T-helper 17 cell (primary cell): ENCODE measurements around the gene ZDHHC9. TPM values are rescaled to one million over a fixed set of nuclear protein-coding genes. Genes with fewer than 3 reads are reported as not detected.

Experiments
- ATAC-seq: fragments of 150-1000 bp; cut with Tn5 transposase; 2 replicates; pipeline ENCODE4 v1.10.0; 2021; ENCODE audit warnings: mild to moderate bottlenecking, moderate library complexity
- DNase-seq, 3 donors: peaks; one replicate each; pipeline versions ENCODE4 v3.0.0 to v3.0.0-alpha.2; 2020 to 2021
- H3K9me3 ChIP-seq: one replicate; pipeline ENCODE4 v1.7.0; 2013; ENCODE audit warnings: low read length, mild to moderate bottlenecking; ENCODE audit not compliant: control insufficient read depth, poor library complexity, severe bottlenecking
- H3K27ac Mint-ChIP-seq: one replicate; pipeline ENCODE4 v1.8.0; 2022; ENCODE audit warnings: mild to moderate bottlenecking, moderate library complexity, mixed read lengths
- H3K27me3 Mint-ChIP-seq: one replicate; pipeline ENCODE4 v1.8.0; 2022; ENCODE audit warnings: mixed read lengths
- H3K36me3 Mint-ChIP-seq: one replicate; pipeline ENCODE4 v1.8.0; 2022; ENCODE audit warnings: low read depth, mixed read lengths
- H3K4me1 Mint-ChIP-seq: one replicate; pipeline ENCODE4 v1.8.0; 2022; ENCODE audit warnings: mild to moderate bottlenecking, mixed read lengths
- H3K4me3 Mint-ChIP-seq: one replicate; pipeline ENCODE4 v1.8.0; 2022; ENCODE audit warnings: mild to moderate bottlenecking, moderate library complexity, mixed read lengths
- total RNA-seq, 4 donors: library from RNA in 2 of 4; stranded (reverse) in 2 of 4; gene quantifications; one replicate each; pipeline ENCODE4 v1.2.3 and lab custom pipeline; 2022 to 2026

The ZDHHC9 gene
- total RNA-seq, 2 donors from 2014 or later = 5.0 to 5.5 TPM

DNA sequence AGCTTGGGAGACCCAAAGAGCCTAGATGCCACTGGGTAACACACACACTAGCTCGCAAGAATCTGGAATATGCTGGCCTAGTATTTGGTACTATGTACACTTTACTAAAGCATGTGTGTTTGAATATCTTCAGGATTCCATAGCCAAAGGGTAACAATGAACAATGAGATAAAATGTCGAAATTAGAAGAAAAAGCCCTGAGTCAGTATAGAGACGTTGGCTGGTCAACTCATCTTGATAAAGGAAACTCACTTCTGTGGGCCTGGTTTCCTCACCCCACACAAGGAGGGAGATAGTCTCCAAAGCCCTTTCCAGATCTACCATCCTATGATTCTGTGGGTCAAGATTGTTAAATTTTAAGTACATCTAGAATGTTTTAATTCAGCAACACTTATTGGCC is 6.9 kb downstream of the ZDHHC9 start:
- DNase-seq (no peak), ATAC-seq (no peak)
- H3K4me3 Mint-ChIP-seq = no peak overlapping the region
- no peak overlapping the region for H3K27ac Mint-ChIP-seq
- H3K27me3 Mint-ChIP-seq = no peaks in the 10 kb centered on the region
- peaks cover 2% of the 10 kb centered on the region for H3K36me3 Mint-ChIP-seq
- H3K4me1 Mint-ChIP-seq = peaks cover 4% of the 10 kb centered on the region
- H3K9me3 ChIP-seq = no peaks in the 10 kb centered on the region

DNA sequence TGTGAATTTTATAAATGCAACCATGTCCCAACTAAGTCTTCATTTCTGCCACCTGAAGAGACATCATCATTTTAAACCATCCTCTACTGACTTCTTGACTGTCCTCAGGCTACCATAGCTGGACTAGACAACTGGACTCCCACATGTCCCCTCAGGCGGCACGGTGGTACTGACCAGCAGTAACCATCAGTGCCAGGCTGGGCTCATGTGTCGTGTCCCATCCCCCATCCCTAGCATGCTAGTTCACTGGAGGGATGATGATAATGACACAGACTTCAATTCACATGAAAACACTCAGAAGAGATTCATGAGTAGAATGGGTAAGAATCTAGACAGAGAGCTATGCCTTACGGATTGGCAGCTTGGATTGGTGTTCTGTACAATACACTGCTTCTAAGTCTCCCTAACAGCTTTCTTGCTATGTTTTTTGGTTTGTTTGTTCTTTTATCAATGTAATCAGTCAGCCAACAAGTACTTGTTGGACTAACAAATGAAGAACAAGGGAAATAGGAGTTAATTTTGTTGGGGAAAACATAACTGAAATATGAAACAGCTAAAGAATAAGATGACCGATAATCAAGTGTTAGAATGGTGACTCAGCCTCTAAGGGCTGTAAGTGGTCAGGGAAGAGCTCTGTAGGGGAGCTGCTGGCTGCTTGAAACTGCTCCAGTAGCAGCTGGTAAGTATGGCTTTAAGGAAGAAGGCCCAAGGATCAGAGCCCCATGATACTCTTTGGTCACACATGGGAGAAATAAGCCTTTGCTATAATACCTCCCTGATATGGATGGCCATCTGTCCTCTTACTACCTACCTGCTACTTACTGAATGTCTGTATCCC is 10.3 kb downstream of the ZDHHC9 start:
- no peak overlapping the region for H3K4me3 Mint-ChIP-seq
- DNase-seq (no peak), ATAC-seq (no peak)
- peaks cover 2% of the 10 kb centered on the region for H3K4me1 Mint-ChIP-seq
- no peaks in the 10 kb centered on the region for H3K27me3 Mint-ChIP-seq
- no peaks in the 10 kb centered on the region for H3K36me3 Mint-ChIP-seq
- H3K9me3 ChIP-seq = no peaks in the 10 kb centered on the region
- H3K27ac Mint-ChIP-seq = no peak overlapping the region

DNA sequence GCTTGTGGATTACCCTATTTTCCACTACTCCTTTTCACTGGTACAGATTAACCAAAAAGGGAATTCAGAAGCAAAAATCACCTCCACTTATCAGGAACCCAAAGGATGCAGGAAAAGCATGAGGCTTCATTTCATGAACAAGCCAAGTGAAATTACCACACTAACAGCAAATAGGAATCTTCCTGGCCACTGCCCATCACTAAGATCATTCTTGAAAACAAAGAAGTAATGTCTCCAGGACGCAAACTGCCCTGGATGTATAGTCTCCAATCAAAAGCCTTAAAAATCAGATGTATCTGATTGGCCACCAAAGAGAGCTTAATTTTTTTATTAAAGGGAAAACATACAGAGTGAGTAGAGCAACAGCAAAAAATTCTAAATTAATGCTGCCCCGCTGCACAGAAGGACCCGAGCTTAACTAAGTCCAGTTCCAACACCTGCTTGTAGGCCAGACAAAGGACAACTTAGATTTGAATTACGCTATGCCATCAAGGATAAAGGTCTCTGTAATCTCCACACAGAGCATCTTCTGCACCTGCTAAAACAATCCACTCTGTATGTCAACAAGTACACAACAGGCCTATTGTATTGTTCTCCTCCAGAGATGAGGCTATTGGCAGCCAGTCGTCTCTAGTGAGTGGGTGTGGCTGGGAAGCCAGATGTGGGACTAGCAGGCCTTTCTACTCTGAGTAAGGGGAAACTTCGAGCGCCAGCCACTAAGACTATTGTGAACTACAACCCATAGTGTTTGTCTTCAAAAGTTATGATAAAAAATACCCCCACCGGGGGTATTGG is 12.4 kb downstream of the ZDHHC9 start:
- ATAC-seq (no peak), DNase-seq (no peak)
- peaks cover 2% of the 10 kb centered on the region for H3K4me1 Mint-ChIP-seq
- no peak overlapping the region for H3K27ac Mint-ChIP-seq
- H3K4me3 Mint-ChIP-seq = no peak overlapping the region
- H3K27me3 Mint-ChIP-seq = no peaks in the 10 kb centered on the region
- no peaks in the 10 kb centered on the region for H3K36me3 Mint-ChIP-seq
- H3K9me3 ChIP-seq = no peaks in the 10 kb centered on the region

DNA sequence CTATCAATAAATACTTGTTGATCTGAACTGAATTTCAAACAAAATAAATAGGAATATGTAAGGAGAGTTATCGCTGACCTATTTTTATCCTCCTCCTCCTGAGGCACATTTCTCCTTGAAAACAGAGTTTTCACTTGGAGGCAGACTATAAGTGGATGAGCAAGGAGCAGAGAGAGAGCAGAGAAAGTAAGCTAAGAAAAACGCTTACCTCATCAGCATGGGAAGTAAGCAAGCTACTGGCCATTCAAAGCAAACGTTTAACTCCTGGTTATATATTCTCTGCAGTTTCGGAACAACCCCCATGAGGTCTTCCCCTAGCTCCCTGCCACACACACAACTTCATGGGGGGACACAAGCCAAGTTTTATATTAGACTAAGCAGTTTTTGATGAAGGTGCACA is 13.2 kb downstream of the ZDHHC9 start:
- no peak overlapping the region for H3K4me3 Mint-ChIP-seq
- H3K36me3 Mint-ChIP-seq = no peaks in the 10 kb centered on the region
- ATAC-seq (no peak), DNase-seq (no peak)
- no peaks in the 10 kb centered on the region for H3K9me3 ChIP-seq
- H3K4me1 Mint-ChIP-seq = peaks cover 2% of the 10 kb centered on the region
- H3K27me3 Mint-ChIP-seq = no peaks in the 10 kb centered on the region
- H3K27ac Mint-ChIP-seq = no peak overlapping the region

DNA sequence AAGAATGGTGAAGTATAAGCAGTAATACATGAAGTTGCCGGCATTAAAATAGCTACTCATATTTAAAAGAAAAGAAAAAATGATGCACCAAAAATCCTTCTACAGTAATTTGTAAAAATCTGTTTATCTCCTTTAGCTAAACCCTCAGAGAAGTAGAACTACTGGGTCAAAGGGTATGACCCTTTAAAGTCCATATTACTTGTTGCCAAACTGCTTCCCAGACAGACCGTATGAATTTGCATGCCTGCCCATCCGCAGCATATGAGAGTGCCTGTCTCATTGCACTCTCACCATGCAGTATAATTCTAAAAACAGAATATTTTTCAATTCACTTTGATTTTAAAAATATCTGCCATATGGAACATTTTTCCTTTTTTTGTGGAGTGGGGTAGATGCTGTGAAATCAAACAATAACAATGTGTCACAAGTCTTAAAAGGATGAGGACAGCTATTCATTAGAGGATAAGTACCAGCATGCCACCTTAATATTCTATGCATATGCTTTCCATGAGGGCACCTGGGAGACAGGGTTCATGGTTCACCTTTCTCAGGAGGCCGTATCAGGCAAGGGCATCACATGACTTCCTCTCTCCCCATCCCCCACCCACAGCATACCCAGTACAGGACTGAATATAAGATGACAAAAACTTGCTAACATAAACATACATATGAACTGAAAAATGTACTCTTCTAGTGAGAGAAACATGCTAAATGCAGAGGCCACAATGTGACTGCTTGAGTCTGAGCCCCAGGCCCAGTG is 17.8 kb downstream of the ZDHHC9 start:
- no peak for ATAC-seq
- DNase-seq = no peak
- Mint-ChIP-seq H3K4me1 (no peaks in the 10 kb centered on the region), H3K36me3 (no peaks in the 10 kb centered on the region), H3K27me3 (no peaks in the 10 kb centered on the region), H3K27ac (no peak overlapping the region), H3K4me3 (no peak overlapping the region)
- H3K9me3 ChIP-seq = no peaks in the 10 kb centered on the region

DNA sequence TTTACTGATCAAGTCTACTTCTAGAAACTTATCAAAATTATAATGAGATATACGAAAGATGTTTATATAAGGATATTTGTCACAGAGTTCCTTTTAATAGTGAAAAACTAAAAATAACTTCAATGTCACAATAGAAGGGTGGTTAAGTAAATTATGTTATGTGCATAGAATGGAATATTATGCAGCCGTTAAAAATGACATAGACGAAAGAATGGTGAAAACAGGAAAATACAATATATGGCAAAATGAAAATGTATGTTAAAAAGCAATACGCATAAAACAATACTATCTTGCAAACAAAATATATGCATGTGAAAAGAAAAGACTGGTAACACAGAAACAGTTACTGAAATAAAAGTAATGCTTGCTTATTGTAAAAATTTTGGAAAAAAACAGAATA is 19.1 kb downstream of the ZDHHC9 start:
- Mint-ChIP-seq H3K27ac (no peak overlapping the region), H3K4me1 (no peaks in the 10 kb centered on the region), H3K4me3 (no peak overlapping the region), H3K27me3 (no peaks in the 10 kb centered on the region), H3K36me3 (no peaks in the 10 kb centered on the region)
- ATAC-seq (no peak), DNase-seq (no peak)
- no peaks in the 10 kb centered on the region for H3K9me3 ChIP-seq

DNA sequence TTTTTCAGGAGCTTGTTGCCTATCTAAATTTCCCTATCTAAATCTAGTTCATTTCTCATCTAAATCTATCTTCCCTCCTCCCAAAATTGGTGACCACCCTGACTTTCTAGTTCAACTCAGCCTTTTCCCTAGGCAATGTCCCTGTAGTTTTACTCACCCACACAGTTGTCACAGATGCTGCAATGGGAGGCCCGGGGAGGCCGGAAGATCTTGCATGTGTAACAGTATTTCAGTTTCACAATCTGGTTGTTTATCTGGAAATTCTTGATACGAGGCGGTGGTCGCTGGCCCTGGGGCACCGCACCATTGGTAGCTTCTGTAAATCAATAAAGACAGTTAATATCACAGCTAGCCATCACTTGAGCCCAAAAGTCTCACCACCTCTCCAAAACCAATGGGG is 20.2 kb downstream of the ZDHHC9 start:
- no peak for ATAC-seq
- H3K9me3 ChIP-seq = no peaks in the 10 kb centered on the region
- no peaks in the 10 kb centered on the region for H3K27me3 Mint-ChIP-seq
- H3K4me3 Mint-ChIP-seq = no peak overlapping the region
- H3K4me1 Mint-ChIP-seq = no peaks in the 10 kb centered on the region
- peak overlapping the region; percentile 14 for H3K27ac Mint-ChIP-seq
- no peaks in the 10 kb centered on the region for H3K36me3 Mint-ChIP-seq
- no peak for DNase-seq

DNA sequence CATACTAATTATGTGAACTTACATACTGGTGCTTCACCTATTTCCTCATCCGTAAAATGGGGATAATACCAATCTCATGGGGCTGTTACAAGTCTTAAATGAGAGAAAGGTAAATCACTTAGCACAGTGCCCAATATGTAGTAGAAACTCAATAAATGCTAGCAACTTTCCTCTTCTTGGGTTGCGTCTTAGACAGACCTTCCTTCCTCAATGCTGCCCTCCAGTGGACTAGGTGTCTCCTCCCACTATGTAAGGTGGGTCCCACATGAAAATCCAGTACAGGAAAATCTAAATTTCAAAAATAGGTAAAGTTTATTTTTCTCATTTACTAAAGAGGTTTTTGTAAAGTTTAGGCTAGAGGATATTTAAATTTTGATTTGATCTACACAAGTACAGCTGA is 20.6 kb downstream of the ZDHHC9 start:
- H3K9me3 ChIP-seq = no peaks in the 10 kb centered on the region
- ATAC-seq (peak; percentile 84), DNase-seq (peak in 2 of 3 donors; percentile 9 to 32)
- Mint-ChIP-seq H3K4me3 (no peak overlapping the region), H3K27me3 (no peaks in the 10 kb centered on the region), H3K27ac (peak overlapping the region; percentile 14), H3K36me3 (no peaks in the 10 kb centered on the region), H3K4me1 (no peaks in the 10 kb centered on the region)

DNA sequence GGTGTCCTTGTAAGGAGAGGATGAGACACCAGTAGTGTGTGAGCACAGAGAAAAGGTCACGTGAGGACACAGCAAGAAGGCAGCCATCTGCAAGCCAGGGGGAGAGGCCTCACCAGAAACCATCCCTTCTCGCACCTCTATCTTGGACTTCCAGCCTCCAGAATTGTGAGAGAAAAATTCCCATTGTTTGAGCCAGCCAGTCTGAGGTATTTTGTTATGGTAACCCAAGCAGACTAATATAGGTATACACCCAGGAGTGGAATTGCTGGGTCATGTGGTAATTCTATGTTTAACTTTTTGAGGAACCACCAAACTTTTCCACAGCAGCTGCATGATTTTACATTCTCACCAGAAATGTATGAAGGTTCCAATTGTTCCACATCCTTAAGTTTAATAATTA is 25.6 kb downstream of the ZDHHC9 start:
- no peaks in the 10 kb centered on the region for H3K36me3 Mint-ChIP-seq
- DNase-seq (no peak), ATAC-seq (no peak)
- no peaks in the 10 kb centered on the region for H3K27me3 Mint-ChIP-seq
- H3K27ac Mint-ChIP-seq = no peak overlapping the region
- H3K9me3 ChIP-seq = no peaks in the 10 kb centered on the region
- no peak overlapping the region for H3K4me3 Mint-ChIP-seq
- no peaks in the 10 kb centered on the region for H3K4me1 Mint-ChIP-seq

DNA sequence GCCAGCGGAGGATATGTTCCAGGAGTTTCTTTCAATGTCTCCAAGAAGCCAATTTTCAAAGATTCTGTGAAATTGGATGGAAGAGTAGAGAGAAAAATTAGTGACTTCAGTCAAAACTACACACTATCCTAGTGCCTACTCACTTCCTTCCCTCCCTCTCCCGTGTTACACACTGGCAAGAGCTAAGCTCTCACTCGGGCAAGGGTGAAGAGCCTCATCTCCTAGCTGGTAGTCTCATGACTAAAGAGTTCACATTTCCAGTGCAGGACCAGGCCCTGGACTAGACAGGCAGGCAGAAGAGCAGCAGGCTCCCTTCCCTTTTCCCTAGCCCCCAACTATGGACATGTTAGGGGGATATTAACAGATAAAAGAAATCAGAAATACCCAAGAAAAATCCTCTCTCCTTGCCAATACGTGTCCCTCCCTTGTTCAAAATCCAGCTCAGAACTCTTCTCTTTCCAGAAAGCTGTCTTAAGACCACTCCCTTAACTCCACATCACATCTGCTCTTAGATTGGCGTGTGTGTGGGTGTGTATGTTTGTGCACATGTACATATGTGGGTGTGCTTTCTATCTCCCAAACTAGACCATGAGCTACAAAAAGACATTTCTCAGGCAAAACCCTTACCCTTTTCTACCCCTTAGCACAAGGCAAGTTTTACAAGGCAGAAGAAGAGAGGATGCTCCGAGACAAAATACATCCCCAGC is 29.9 kb downstream of the ZDHHC9 start:
- ATAC-seq = no peak
- no peak overlapping the region for H3K4me3 Mint-ChIP-seq
- H3K27ac Mint-ChIP-seq = no peak overlapping the region
- no peaks in the 10 kb centered on the region for H3K9me3 ChIP-seq
- no peaks in the 10 kb centered on the region for H3K27me3 Mint-ChIP-seq
- H3K4me1 Mint-ChIP-seq = peaks cover 4% of the 10 kb centered on the region
- DNase-seq = no peak
- H3K36me3 Mint-ChIP-seq = no peaks in the 10 kb centered on the region

DNA sequence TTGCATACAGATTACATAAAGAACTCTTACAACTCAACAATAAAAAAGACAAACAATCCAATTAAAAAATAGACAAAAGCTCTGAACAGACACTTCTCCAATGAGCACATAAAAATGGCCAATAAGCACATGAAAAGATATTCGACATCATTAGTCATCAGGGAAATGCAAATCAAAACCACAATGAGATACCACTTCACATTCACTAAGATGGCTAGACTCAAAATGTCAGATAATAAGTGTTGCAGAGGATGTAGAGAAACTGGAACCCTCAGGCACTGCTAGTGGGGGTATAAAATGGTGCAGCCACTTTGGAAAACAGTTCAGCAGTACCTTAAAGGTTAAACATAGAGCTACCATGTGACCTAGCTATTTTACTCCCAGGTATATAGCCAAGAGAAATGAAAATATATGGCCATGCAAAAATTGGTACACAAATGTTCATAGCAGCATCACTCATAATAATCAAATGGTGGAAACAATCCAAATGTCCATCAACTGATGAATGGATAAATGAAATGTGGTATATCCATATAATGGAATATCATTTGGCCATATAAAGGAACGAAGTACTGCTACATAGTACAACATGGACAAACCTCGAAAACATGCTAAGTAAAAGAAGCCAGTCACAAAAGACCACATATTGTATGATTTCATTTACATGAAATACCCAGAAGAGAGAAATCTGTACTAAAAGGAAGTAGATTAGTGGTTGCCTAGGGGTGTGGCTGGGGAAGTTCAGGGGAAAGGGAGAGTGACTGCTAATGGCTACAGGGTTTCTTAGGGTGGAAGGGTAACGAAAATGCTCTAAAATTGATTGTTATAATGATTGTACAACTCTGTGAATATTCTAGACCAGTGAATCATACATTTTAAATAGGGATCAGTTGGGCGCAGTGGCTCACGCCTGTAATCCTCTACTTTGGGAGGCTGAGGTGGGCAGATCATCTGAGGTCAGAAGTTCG is 34.6 kb downstream of the ZDHHC9 start:
- Mint-ChIP-seq H3K27me3 (no peaks in the 10 kb centered on the region), H3K4me3 (no peak overlapping the region), H3K27ac (peak overlapping the region; percentile 16), H3K36me3 (no peaks in the 10 kb centered on the region), H3K4me1 (peaks cover 6% of the 10 kb centered on the region)
- H3K9me3 ChIP-seq = no peaks in the 10 kb centered on the region
- DNase-seq = no peak
- no peak for ATAC-seq
